ENCODE data around the gene MAPK11.
"Not testable (repeated sequence)": the region's sequence is repeated elsewhere in the genome, so short reads cannot be mapped to it uniquely, and the experiment has no call there.

The MAPK11 gene

GRCh38 chr22:50275181-50276055 is 5.2 kb upstream of the MAPK11 start:
- DNase-seq, result no peak

GRCh38 chr22:50274771-50275170 is 4.6 kb upstream of the MAPK11 start:
- no peak for DNase-seq

- DNase-seq, result peak; percentile 26
These were observed 4.1 kb upstream of the MAPK11 start for GRCh38 chr22:50274311-50274710.

- not testable (repeated sequence) for DNase-seq
These were observed 3.6 kb upstream of the MAPK11 start for GRCh38 chr22:50273781-50274180.

GRCh38 chr22:50273352-50273751 is 3.2 kb upstream of the MAPK11 start:
- not testable (repeated sequence) for DNase-seq

GRCh38 chr22:50272044-50272802 is 2.0 kb upstream of the MAPK11 start:
- no peak for DNase-seq

- peak; percentile 19 for DNase-seq
These were observed 1.4 kb upstream of the MAPK11 start for GRCh38 chr22:50271519-50271970.

GRCh38 chr22:50270666-50271394 is 650 bp upstream of the MAPK11 start:
- peak; percentile 66 for DNase-seq

GRCh38 chr22:50269573-50269969 is 609 bp downstream of the MAPK11 start:
- no peak for DNase-seq

GRCh38 chr22:50268655-50269113 is 1.5 kb downstream of the MAPK11 start:
- DNase-seq, result no peak

GRCh38 chr22:50267591-50268390 is 2.4 kb downstream of the MAPK11 start:
- DNase-seq, result peak; percentile 28

GRCh38 chr22:50266994-50267393 is 3.2 kb downstream of the MAPK11 start:
- no peak for DNase-seq

- no peak for DNase-seq
These were observed 5.1 kb downstream of the MAPK11 start for GRCh38 chr22:50264946-50265669.

- no peak for DNase-seq
These were observed 6.0 kb downstream of the MAPK11 start for GRCh38 chr22:50264104-50264745.

- no peak for DNase-seq
These were observed 7.1 kb downstream of the MAPK11 start for GRCh38 chr22:50262973-50263617.

GRCh38 chr22:50262460-50262911 is 7.7 kb downstream of the MAPK11 start:
- DNase-seq, result no peak

GRCh38 chr22:50261615-50262459 is 8.3 kb downstream of the MAPK11 start, which contains the start of gene MAPK12:
Gene MAPK12, minus strand, starts transcription at chr22:50261683. Its CDS starts 174 bp downstream, at chr22:50261509.
- no peak for DNase-seq

GRCh38 chr22:50260801-50261614 is 9.2 kb downstream of the MAPK11 start:
- no peak for DNase-seq
